HCT116 (cell line): Measurements from ENCODE around the gene FGD4. TPM values are rescaled to one million over a fixed set of nuclear protein-coding genes. Genes with fewer than 3 reads are reported as not detected.

Experiments used
- ATAC-seq: fragments of 200-7000 bp; cut with Tn5 transposase; 2 replicates; pipeline ENCODE4 v1.9.1; 2020; ENCODE audit warnings: mild to moderate bottlenecking, moderate library complexity
- BruUV-seq: library from RNA; stranded (reverse); fragments of 400-500 nt; replicated peaks from 2 replicates; lab custom pipeline; 2021; lab: Mats Ljungman, UMichigan
- CTCF ChIA-PET: fragments of 300-600 bp; sonication (Branson Sonifier 250); formaldehyde crosslinking; loops from one replicate; lab custom pipeline; 2021; ENCODE audit warnings: antibody characterized with exemption; lab: Charles Lee
- POLR2A ChIA-PET: fragments of 300-600, 350-600 bp; sonication (Branson Sonifier 250); formaldehyde crosslinking; loops from one replicate; lab custom pipeline; 2021; ENCODE audit warnings: antibody characterized with exemption; lab: Charles Lee
- RAD21 ChIA-PET, 2 experiments: fragments of 300-600 bp; sonication (Branson Sonifier 250); formaldehyde crosslinking; loops; one replicate each; lab custom pipeline; 2023; ENCODE audit warnings: low total read pairs in 2 of 2; ENCODE audit not compliant: uncharacterized antibody in 2 of 2, unreplicated experiment in 2 of 2, low non-redundant PET in 1 of 2; lab: Charles Lee
- DNase-seq: peaks from one replicate; pipeline ENCODE4 v3.0.0-alpha.2; 2010; ENCODE audit warnings: low read depth, low spot score
- H2AFZ ChIP-seq: fragments of 200-600 bp; shearing (Covaris generic), sonication (generic); 2 replicates; pipeline ENCODE4 v1.6.1; 2017; ENCODE audit warnings: low read depth, mixed run types, mixed read lengths, antibody characterized with exemption, low read length; ENCODE audit not compliant: poor library complexity, severe bottlenecking
- H3K27ac ChIP-seq: 2 replicates; pipeline ENCODE4 v1.5.1; 2012; ENCODE audit warnings: low read depth, low read length
- H3K27me3 ChIP-seq: fragments of 200-600 bp; sonication (generic); 2 replicates; pipeline ENCODE4 v1.6.1; 2016; ENCODE audit warnings: mixed run types, low read length, mixed read lengths; ENCODE audit not compliant: insufficient read depth
- H3K36me3 ChIP-seq, 2 experiments: fragments of 200-500 bp in 1 of 2; fragments of 200-600 bp in 1 of 2; sonication (Bioruptor generic) in 1 of 2; sonication (generic) in 1 of 2; 2 replicates each; pipeline versions ENCODE4 v1.5.1 to v1.6.1; 2014 to 2016; ENCODE audit warnings: low read length in 2 of 2, inconsistent platforms in 1 of 2, mixed read lengths in 1 of 2, mixed run types in 1 of 2; ENCODE audit not compliant: insufficient read depth in 2 of 2, control insufficient read depth in 1 of 2
- H3K4me1 ChIP-seq, 2 experiments: fragments of 200-600 bp in 1 of 2; sonication (generic) in 1 of 2; 2 replicates each; pipeline versions ENCODE4 v1.5.1 to v1.6.1; 2012 to 2017; ENCODE audit warnings: low read length in 2 of 2, inconsistent platforms in 1 of 2, mild to moderate bottlenecking in 1 of 2, mixed read lengths in 1 of 2, mixed run types in 1 of 2, moderate library complexity in 1 of 2; ENCODE audit not compliant: insufficient read depth in 2 of 2, control insufficient read depth in 1 of 2
- H3K4me2 ChIP-seq: fragments of 200-600 bp; sonication (generic); 2 replicates; pipeline ENCODE4 v1.6.1; 2017; ENCODE audit warnings: mixed run types, low read length, mixed read lengths
- H3K4me3 ChIP-seq, 2 experiments: fragments of 200-600 bp in 1 of 2; sonication (generic) in 1 of 2; replicated peaks in 1 of 2; 2 replicates each; pipeline ENCODE4 v1.5.1; 2011 to 2016; ENCODE audit warnings: low read length in 2 of 2, control low read depth in 1 of 2, low read depth in 1 of 2, mild to moderate bottlenecking in 1 of 2, mixed read lengths in 1 of 2, mixed run types in 1 of 2
- H3K79me2 ChIP-seq: fragments of 200-600 bp; sonication (generic); 2 replicates; pipeline ENCODE4 v1.6.1; 2017; ENCODE audit warnings: mild to moderate bottlenecking, mixed run types, low read length, moderate library complexity, mixed read lengths; ENCODE audit not compliant: insufficient read depth
- H3K9ac ChIP-seq: fragments of 200-600 bp; sonication (generic); 2 replicates; pipeline ENCODE4 v1.6.1; 2016; ENCODE audit warnings: low read length, mixed read lengths
- H3K9me2 ChIP-seq: fragments of 200-600 bp; sonication (generic), shearing (Covaris generic); 2 replicates; pipeline ENCODE4 v1.6.1; 2017; ENCODE audit warnings: mixed run types, mild to moderate bottlenecking, moderate library complexity; ENCODE audit not compliant: insufficient read depth
- H3K9me3 ChIP-seq, 2 experiments: fragments of 200-500 bp in 1 of 2; fragments of 200-600 bp in 1 of 2; sonication (Bioruptor generic) in 1 of 2; sonication (generic) in 1 of 2; 2 replicates each; pipeline ENCODE4 v1.6.1; 2014 to 2017; ENCODE audit warnings: low read length in 2 of 2, mixed read lengths in 2 of 2, inconsistent platforms in 1 of 2, low read depth in 1 of 2, mild to moderate bottlenecking in 1 of 2, mixed run types in 1 of 2, moderate library complexity in 1 of 2; ENCODE audit not compliant: control insufficient read depth in 1 of 2, insufficient read depth in 1 of 2
- H4K20me1 ChIP-seq: fragments of 200-600 bp; sonication (generic), shearing (Covaris generic); 2 replicates; pipeline ENCODE4 v1.6.1; 2017; ENCODE audit warnings: mixed run types, mild to moderate bottlenecking, moderate library complexity; ENCODE audit not compliant: insufficient read depth
- CBX3 ChIP-seq: IDR thresholded peaks from 2 replicates; pipeline ENCODE4 v1.6.1; 2012; ENCODE audit warnings: low read depth
- CEBPB ChIP-seq: IDR thresholded peaks from 2 replicates; pipeline ENCODE4 v1.6.1; 2012; ENCODE audit warnings: low read depth
- ELF1 ChIP-seq: IDR thresholded peaks from 2 replicates; pipeline ENCODE4 v1.6.1; 2012; ENCODE audit warnings: low read depth, borderline replicate concordance
- EZH2 ChIP-seq: fragments of 200-600 bp; sonication (generic); IDR thresholded peaks from 2 replicates; pipeline ENCODE4 v1.6.1; 2017; ENCODE audit warnings: antibody characterized with exemption, mixed run types
- FOSL1 ChIP-seq: IDR thresholded peaks from 2 replicates; pipeline ENCODE4 v1.6.1; 2012; ENCODE audit warnings: low read depth
- MAX ChIP-seq: IDR thresholded peaks from 2 replicates; pipeline ENCODE4 v1.6.1; 2012
- POLR2A ChIP-seq: IDR thresholded peaks from 2 replicates; pipeline ENCODE4 v1.7.0; 2011; ENCODE audit warnings: borderline replicate concordance; ENCODE audit not compliant: insufficient read depth, insufficient read length; ENCODE audit errors: extremely low read depth
- POLR2AphosphoS5 ChIP-seq: IDR thresholded peaks from 2 replicates; pipeline ENCODE4 v1.6.1; 2011; ENCODE audit warnings: mild to moderate bottlenecking, low read depth, low read length, moderate library complexity
- SP1 ChIP-seq: IDR thresholded peaks from 2 replicates; pipeline ENCODE4 v1.6.1; 2012; ENCODE audit warnings: low read depth
- SRF ChIP-seq: IDR thresholded peaks from 2 replicates; pipeline ENCODE4 v1.6.1; 2012; ENCODE audit warnings: low read depth
- TCF7L2 ChIP-seq: IDR thresholded peaks from 2 replicates; pipeline ENCODE4 v1.7.0; 2011; ENCODE audit warnings: borderline replicate concordance, inconsistent platforms; ENCODE audit not compliant: insufficient read depth, insufficient read length; ENCODE audit errors: extremely low read depth
- YY1 ChIP-seq: IDR thresholded peaks from 2 replicates; pipeline ENCODE4 v1.6.1; 2011; ENCODE audit warnings: low read length, low read depth, moderate library complexity, mild to moderate bottlenecking; ENCODE audit not compliant: insufficient replicate concordance; ENCODE audit errors: extremely low read depth
- ZBTB33 ChIP-seq: IDR thresholded peaks from 2 replicates; pipeline ENCODE4 v1.6.1; 2011; ENCODE audit warnings: mild to moderate bottlenecking, low read length, moderate library complexity; ENCODE audit not compliant: insufficient replicate concordance; ENCODE audit errors: extremely low read depth
- ZFX ChIP-seq: fragments of 450-650 bp; IDR thresholded peaks from 2 replicates; pipeline ENCODE4 v1.6.1; 2017
- ZNF274 ChIP-seq: fragments of 200-500 bp; sonication (Bioruptor generic); IDR thresholded peaks from 2 replicates; pipeline ENCODE4 v1.6.1; 2014; ENCODE audit warnings: mild to moderate bottlenecking, low read depth, low read length, inconsistent platforms
- intact Hi-C: fragments of 100-400 bp; cut with micrococcal nuclease; formaldehyde crosslinking; loops from 2 replicates; pipeline ENCODE4 v1.10.0; 2022
- total RNA-seq: library from RNA; stranded (reverse); gene quantifications from one replicate; pipeline ENCODE4 v1.2.1, GENCODE V29; 2021; ENCODE audit not compliant: unreplicated experiment
- TF ChIP-seq, protein P1 (sequence below), 3 experiments: fragments of 200-600 bp in 1 of 3; sonication (generic) in 1 of 3; IDR thresholded peaks in 2 of 3; conservative IDR thresholded peaks in 1 of 3; 2 replicates each; pipeline ENCODE4 v1.5.1; 2012 to 2017; ENCODE audit warnings: low read depth in 2 of 3, low read length in 2 of 3, antibody characterized with exemption in 1 of 3, borderline replicate concordance in 1 of 3, control low read depth in 1 of 3, mild to moderate bottlenecking in 1 of 3, mixed read lengths in 1 of 3, mixed run types in 1 of 3, moderate library complexity in 1 of 3; ENCODE audit not compliant: insufficient read depth in 1 of 3
- TF ChIP-seq, protein P2 (sequence below): IDR thresholded peaks from 2 replicates; pipeline ENCODE4 v1.6.1; 2012
- TF ChIP-seq, protein P3 (sequence below): IDR thresholded peaks from 2 replicates; pipeline ENCODE4 v1.6.1; 2012; ENCODE audit warnings: low read depth

Gene FGD4
- total RNA-seq, 1 experiment from 2014 or later, result 7.7 TPM

DNA sequence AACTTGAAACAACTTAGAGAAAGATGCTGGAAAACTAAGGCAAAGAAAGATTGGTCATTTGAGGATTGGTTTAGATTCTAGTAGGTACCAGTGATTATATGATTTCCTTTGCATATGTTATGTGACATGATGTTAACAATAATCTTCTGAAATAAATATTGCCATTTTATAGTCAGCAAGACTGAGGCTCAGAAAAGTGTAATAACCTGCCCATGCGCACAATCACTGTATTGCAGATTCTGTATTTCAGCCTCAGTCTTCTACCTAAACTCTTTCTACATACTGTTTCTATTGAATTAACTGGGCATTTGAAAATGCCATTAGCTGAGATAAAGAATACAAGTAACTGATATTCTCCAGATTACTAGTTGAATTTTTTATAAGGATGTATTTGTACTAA, 61.3 kb downstream of the FGD4 start (continued):
- TF ChIP-seq, protein P1, sequence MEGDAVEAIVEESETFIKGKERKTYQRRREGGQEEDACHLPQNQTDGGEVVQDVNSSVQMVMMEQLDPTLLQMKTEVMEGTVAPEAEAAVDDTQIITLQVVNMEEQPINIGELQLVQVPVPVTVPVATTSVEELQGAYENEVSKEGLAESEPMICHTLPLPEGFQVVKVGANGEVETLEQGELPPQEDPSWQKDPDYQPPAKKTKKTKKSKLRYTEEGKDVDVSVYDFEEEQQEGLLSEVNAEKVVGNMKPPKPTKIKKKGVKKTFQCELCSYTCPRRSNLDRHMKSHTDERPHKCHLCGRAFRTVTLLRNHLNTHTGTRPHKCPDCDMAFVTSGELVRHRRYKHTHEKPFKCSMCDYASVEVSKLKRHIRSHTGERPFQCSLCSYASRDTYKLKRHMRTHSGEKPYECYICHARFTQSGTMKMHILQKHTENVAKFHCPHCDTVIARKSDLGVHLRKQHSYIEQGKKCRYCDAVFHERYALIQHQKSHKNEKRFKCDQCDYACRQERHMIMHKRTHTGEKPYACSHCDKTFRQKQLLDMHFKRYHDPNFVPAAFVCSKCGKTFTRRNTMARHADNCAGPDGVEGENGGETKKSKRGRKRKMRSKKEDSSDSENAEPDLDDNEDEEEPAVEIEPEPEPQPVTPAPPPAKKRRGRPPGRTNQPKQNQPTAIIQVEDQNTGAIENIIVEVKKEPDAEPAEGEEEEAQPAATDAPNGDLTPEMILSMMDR (IDR thresholded peaks at IDR 0.05 in 2 of 3, conservative IDR thresholded peaks at IDR 0.05 in 1 of 3; ENCODE audit: borderline replicate concordance in 1 of 3, insufficient read depth in 1 of 3, low read depth in 2 of 3, low read length in 2 of 3), result no peak

- Histone ChIP-seq H3K9me3 (no peaks in the 10 kb centered on the region), H3K9ac (no peak overlapping the region), H3K9me2 (no peaks in the 10 kb centered on the region), H4K20me1 (no peaks in the 10 kb centered on the region), H3K4me1 (no peaks in the 10 kb centered on the region), H3K27ac (no peak overlapping the region), H3K79me2 (no peaks in the 10 kb centered on the region), H2AFZ (no peak overlapping the region), H3K4me2 (no peak overlapping the region), H3K27me3 (no peaks in the 10 kb centered on the region), H3K4me3 (no peak overlapping the region), H3K36me3 (no peaks in the 10 kb centered on the region)
- BruUV-seq, result no TSS peak
- ChIA-PET RAD21 (no interaction called here), CTCF (no interaction called here), POLR2A (no interaction called here)
- ATAC-seq, result no peak
- no peak for TF ChIP-seq CBX3
- no peak for TF ChIP-seq ZBTB33
- TF ChIP-seq, protein P2, sequence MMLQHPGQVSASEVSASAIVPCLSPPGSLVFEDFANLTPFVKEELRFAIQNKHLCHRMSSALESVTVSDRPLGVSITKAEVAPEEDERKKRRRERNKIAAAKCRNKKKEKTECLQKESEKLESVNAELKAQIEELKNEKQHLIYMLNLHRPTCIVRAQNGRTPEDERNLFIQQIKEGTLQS, result no peak
- TF ChIP-seq EZH2, result no peak
- no peak for TF ChIP-seq MAX
- no peak for TF ChIP-seq ZNF274
- TF ChIP-seq SP1, result no peak
- no peak for TF ChIP-seq CEBPB
- no peak for TF ChIP-seq POLR2A
- TF ChIP-seq, protein P3, sequence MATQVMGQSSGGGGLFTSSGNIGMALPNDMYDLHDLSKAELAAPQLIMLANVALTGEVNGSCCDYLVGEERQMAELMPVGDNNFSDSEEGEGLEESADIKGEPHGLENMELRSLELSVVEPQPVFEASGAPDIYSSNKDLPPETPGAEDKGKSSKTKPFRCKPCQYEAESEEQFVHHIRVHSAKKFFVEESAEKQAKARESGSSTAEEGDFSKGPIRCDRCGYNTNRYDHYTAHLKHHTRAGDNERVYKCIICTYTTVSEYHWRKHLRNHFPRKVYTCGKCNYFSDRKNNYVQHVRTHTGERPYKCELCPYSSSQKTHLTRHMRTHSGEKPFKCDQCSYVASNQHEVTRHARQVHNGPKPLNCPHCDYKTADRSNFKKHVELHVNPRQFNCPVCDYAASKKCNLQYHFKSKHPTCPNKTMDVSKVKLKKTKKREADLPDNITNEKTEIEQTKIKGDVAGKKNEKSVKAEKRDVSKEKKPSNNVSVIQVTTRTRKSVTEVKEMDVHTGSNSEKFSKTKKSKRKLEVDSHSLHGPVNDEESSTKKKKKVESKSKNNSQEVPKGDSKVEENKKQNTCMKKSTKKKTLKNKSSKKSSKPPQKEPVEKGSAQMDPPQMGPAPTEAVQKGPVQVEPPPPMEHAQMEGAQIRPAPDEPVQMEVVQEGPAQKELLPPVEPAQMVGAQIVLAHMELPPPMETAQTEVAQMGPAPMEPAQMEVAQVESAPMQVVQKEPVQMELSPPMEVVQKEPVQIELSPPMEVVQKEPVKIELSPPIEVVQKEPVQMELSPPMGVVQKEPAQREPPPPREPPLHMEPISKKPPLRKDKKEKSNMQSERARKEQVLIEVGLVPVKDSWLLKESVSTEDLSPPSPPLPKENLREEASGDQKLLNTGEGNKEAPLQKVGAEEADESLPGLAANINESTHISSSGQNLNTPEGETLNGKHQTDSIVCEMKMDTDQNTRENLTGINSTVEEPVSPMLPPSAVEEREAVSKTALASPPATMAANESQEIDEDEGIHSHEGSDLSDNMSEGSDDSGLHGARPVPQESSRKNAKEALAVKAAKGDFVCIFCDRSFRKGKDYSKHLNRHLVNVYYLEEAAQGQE, result no peak
- no peak for TF ChIP-seq SRF
- TF ChIP-seq TCF7L2, result no peak
- no peak for TF ChIP-seq FOSL1
- no peak for TF ChIP-seq ZFX
- no peak for TF ChIP-seq POLR2AphosphoS5
- no peak for TF ChIP-seq ELF1
- no peak for TF ChIP-seq YY1
- intact Hi-C loops, result no loop called here
- no peak for DNase-seq
These were observed 63.5 kb downstream of the FGD4 start for GRCh38 chr12:32462908-32463307.
